OCI-LY7 (cell line): ENCODE data around the gene ZNF518A. TPM values are rescaled to one million over a fixed set of nuclear protein-coding genes. Genes with fewer than 3 reads are reported as not detected.
A peak's percentile ranks its signal among the peaks of the same experiment; 100 is the strongest.

Experiments used
- Bru-seq: library from RNA; stranded (reverse); fragments of 400-500 nt; gene quantifications from one replicate; lab custom pipeline; 2021; lab: Mats Ljungman, UMichigan
- BruChase-seq, 2 experiments: library from RNA; stranded (reverse); fragments of 400-500 nt; gene quantifications; one replicate each; lab custom pipeline; 2021; lab: Mats Ljungman, UMichigan
- BruUV-seq: library from RNA; stranded (reverse); fragments of 400-500 nt; replicated peaks from 2 replicates; lab custom pipeline; 2021; lab: Mats Ljungman, UMichigan
- CTCF ChIA-PET: fragments of 300-600 bp; sonication (Branson Sonifier 250); formaldehyde crosslinking; loops from one replicate; lab custom pipeline; 2022; ENCODE audit warnings: antibody characterized with exemption; ENCODE audit not compliant: unreplicated experiment; lab: Charles Lee
- POLR2A ChIA-PET: fragments of 300-600 bp; sonication (Branson Sonifier 250); formaldehyde crosslinking; loops from one replicate; lab custom pipeline; 2022; ENCODE audit warnings: antibody characterized with exemption; lab: Charles Lee
- DNase-seq: peaks from one replicate; pipeline ENCODE4 v3.0.0-alpha.2; 2015; ENCODE audit warnings: low spot score
- H2AFZ ChIP-seq: fragments of 200-600 bp; sonication (generic), shearing (Covaris generic); 2 replicates; pipeline ENCODE4 v1.6.1; 2014; ENCODE audit warnings: mild to moderate bottlenecking, antibody characterized with exemption, low read length, moderate library complexity
- H3K27ac ChIP-seq: fragments of 200-600 bp; sonication (generic); 2 replicates; pipeline ENCODE4 v1.5.1; 2014; ENCODE audit warnings: mixed run types, low read depth, mild to moderate bottlenecking, moderate library complexity, low read length, inconsistent platforms; ENCODE audit not compliant: poor library complexity, severe bottlenecking
- H3K36me3 ChIP-seq: fragments of 200-600 bp; sonication (generic); 2 replicates; pipeline ENCODE4 v1.6.1; 2014; ENCODE audit warnings: mild to moderate bottlenecking, antibody characterized with exemption, low read length, moderate library complexity, mixed read lengths; ENCODE audit not compliant: insufficient read depth
- H3K4me1 ChIP-seq: fragments of 200-600 bp; sonication (generic); 2 replicates; pipeline ENCODE4 v1.5.1; 2014; ENCODE audit warnings: mild to moderate bottlenecking, low read length; ENCODE audit not compliant: insufficient read depth, poor library complexity, severe bottlenecking
- H3K4me2 ChIP-seq: fragments of 200-600 bp; sonication (generic); 2 replicates; pipeline ENCODE4 v1.6.1; 2014; ENCODE audit warnings: mild to moderate bottlenecking, low read length
- H3K4me3 ChIP-seq: fragments of 200-600 bp; sonication (generic); 2 replicates; pipeline ENCODE4 v1.5.1; 2014; ENCODE audit warnings: mild to moderate bottlenecking, low read depth, low read length; ENCODE audit not compliant: poor library complexity, severe bottlenecking
- H3K79me2 ChIP-seq: fragments of 200-600 bp; sonication (generic); 2 replicates; pipeline ENCODE4 v1.6.1; 2016; ENCODE audit warnings: low read depth, mild to moderate bottlenecking, low read length, moderate library complexity, mixed read lengths; ENCODE audit not compliant: insufficient read depth
- H3K9me2 ChIP-seq: fragments of 200-600 bp; sonication (generic); 2 replicates; pipeline ENCODE4 v1.6.1; 2016; ENCODE audit warnings: mild to moderate bottlenecking, low read length, mixed read lengths; ENCODE audit not compliant: insufficient read depth
- H3K9me3 ChIP-seq: fragments of 200-600 bp; sonication (generic); 2 replicates; pipeline ENCODE4 v1.6.1; 2014; ENCODE audit warnings: mild to moderate bottlenecking, mixed run types, low read length, mixed read lengths
- H4K20me1 ChIP-seq: fragments of 200-600 bp; sonication (generic); 2 replicates; pipeline ENCODE4 v1.6.1; 2014; ENCODE audit warnings: mild to moderate bottlenecking, antibody characterized with exemption, low read length, moderate library complexity, mixed read lengths; ENCODE audit not compliant: insufficient read depth
- EZH2phosphoT487 ChIP-seq: fragments of 200-600 bp; sonication (generic); IDR thresholded peaks from 2 replicates; pipeline ENCODE4 v1.6.1; 2018; ENCODE audit warnings: low read depth, borderline replicate concordance, mild to moderate bottlenecking, mixed run types, antibody characterized with exemption, low read length, moderate library complexity, mixed read lengths
- intact Hi-C: fragments of 100-400 bp; cut with micrococcal nuclease; formaldehyde crosslinking; loops from one replicate; pipeline ENCODE4 v1.10.0; 2022; ENCODE audit not compliant: unreplicated experiment
- long read RNA-seq: library from polyadenylated mRNA; stranded (forward); transcript quantifications from one replicate; pipeline ENCODE4 v2.0.0, GENCODE V29; 2022
- total RNA-seq, 2 experiments: library from RNA; depleted of rRNA in 1 of 2; stranded (reverse); fragments of >200 nt in 1 of 2; shearing (Covaris generic) in 1 of 2; gene quantifications; 2 replicates each; pipeline ENCODE4 v1.2.3, GENCODE V29; 2014 to 2022
- TF ChIP-seq, protein P1 (sequence below): fragments of 200-600 bp; sonication (generic); conservative IDR thresholded peaks from 2 replicates; pipeline ENCODE4 v1.5.1; 2014; ENCODE audit warnings: mild to moderate bottlenecking, antibody characterized with exemption, low read length, moderate library complexity, mixed read lengths

The ZNF518A gene
- total RNA-seq (2014; rRNA removed; shearing (Covaris generic)) (19.0 and 19.4 TPM in 2 replicates), total RNA-seq (2022) (19.7 and 24.7 TPM in 2 replicates), Bru-seq, nascent RNA (percentile 85 among the genes with signal in this experiment), BruChase-seq, experiment 1, labeled RNA remaining after a 6-hour chase (percentile 93 among the genes with signal in this experiment), BruChase-seq, experiment 2, labeled RNA remaining after a 2-hour chase (percentile 97 among the genes with signal in this experiment)
- long read RNA-seq, partial matches to known transcripts, result 2 of 31 reads
- long read RNA-seq, other reads (novel, unspliced or antisense), result 29 of 31 reads

DNA sequence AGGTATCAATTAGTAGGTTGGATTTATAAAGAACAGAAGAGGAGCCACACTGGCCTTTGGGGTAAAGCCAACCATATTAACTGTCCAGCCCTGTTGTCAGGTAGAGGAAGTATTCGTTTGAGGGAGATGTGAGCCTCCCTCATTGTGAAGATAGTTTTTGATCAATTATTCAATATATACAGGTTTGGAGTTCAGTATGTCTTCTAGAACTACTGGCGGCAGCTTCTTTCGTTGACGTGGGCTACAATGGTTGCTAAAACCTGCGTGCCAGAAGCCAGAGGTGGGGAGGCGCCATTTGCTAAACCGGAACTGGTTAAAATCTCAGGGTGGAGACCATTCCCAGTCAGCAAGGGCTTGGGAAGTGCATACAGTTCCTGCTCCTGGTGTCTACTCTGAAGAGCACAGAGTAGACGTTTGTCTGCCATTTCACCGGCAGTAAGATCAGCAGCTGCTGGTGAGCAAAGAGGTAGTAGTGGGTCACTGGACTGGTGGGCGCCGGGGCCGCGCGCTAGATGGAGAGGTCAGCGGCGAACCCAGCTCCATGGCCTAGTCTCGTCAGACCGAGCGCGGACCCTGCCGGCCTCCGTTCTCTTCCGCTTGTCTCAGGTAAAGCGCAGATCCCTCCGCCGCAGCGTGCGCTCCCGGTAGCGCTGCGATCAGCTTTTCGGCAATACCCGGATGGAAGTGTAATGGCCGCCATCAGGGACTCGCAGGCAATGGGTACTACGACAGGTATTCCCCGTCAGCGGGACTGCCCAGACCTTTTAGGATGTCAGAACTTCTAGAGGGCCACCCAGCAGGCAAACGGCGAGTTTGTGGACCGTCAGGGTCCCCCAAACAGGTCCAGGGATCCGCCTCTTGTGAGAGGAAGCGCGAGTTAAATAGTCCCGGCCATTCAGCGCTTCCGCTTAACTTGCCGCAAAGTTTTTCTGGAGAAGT, at the start of gene ZNF518A:
ZNF518A (plus strand) TSS at position 911 of the 939 bp plus-strand sequence. CDS start 26,026 bp downstream, outside the sequence.
- H3K4me3 ChIP-seq, result peak within 1 kb of the TSS; percentile 73
- no peaks in the 10 kb centered on the region for H4K20me1 ChIP-seq
- TSS peak; percentile 98 for BruUV-seq
- no peaks in the 10 kb centered on the region for H3K9me3 ChIP-seq
- peak within 1 kb of the TSS; percentile 82 for H3K4me2 ChIP-seq
- TF ChIP-seq, protein P1, sequence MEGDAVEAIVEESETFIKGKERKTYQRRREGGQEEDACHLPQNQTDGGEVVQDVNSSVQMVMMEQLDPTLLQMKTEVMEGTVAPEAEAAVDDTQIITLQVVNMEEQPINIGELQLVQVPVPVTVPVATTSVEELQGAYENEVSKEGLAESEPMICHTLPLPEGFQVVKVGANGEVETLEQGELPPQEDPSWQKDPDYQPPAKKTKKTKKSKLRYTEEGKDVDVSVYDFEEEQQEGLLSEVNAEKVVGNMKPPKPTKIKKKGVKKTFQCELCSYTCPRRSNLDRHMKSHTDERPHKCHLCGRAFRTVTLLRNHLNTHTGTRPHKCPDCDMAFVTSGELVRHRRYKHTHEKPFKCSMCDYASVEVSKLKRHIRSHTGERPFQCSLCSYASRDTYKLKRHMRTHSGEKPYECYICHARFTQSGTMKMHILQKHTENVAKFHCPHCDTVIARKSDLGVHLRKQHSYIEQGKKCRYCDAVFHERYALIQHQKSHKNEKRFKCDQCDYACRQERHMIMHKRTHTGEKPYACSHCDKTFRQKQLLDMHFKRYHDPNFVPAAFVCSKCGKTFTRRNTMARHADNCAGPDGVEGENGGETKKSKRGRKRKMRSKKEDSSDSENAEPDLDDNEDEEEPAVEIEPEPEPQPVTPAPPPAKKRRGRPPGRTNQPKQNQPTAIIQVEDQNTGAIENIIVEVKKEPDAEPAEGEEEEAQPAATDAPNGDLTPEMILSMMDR, result no peak
- TF ChIP-seq EZH2phosphoT487, result no peak
- intact Hi-C loops, result loop anchor here (1.0 to 5.0 kb wide), 3 partner anchors 39 to 163 kb away; no protein-coding TSS in a partner anchor
- peaks cover 26% of the 10 kb centered on the region; the same call in 1 of the 2 replicates for H3K79me2 ChIP-seq
- CTCF ChIA-PET, result no interaction called here
- peak within 1 kb of the TSS; percentile 92 for H3K27ac ChIP-seq
- H3K4me1 ChIP-seq, result peaks cover 34% of the 10 kb centered on the region
- peak within 1 kb of the TSS; percentile 91 for H2AFZ ChIP-seq
- H3K36me3 ChIP-seq, result peaks cover 21% of the 10 kb centered on the region
- POLR2A ChIA-PET, result interaction anchor here (0.6 to 2.3 kb wide), 9 partner anchors 10 to 265 kb away, joined by 3 to 32 read pairs (median 4); no protein-coding TSS in a partner anchor
- DNase-seq, result peak; percentile 99
- no peaks in the 10 kb centered on the region for H3K9me2 ChIP-seq

DNA sequence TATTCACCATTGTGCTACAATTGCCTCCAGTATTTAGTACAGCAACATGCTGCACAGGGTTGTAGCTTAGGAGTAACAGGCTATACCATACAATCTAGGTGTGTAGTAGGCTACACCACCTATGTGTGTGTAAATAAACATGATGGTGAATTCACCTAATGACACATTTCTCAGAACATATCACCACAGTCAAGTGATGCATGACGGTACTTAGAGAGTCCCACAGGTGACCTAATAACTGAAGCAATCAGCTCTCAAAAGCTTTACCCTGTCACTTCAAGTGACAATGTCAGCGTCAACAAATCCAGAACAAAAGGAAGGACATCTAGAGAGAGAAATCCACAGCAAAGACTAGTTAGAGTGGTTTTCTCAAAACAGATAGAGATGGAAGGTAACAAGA, 47.9 kb upstream of the ZNF518A start:
- H3K27ac ChIP-seq, result no peak overlapping the region
- no peak overlapping the region for H2AFZ ChIP-seq
- no peak for DNase-seq
- CTCF ChIA-PET, result no interaction called here
- intact Hi-C loops, result no loop called here
- no peak for TF ChIP-seq EZH2phosphoT487
- TF ChIP-seq, protein P1, result no peak
- no peaks in the 10 kb centered on the region for H3K4me1 ChIP-seq
- no TSS peak for BruUV-seq
- H4K20me1 ChIP-seq, result no peaks in the 10 kb centered on the region
- no peak overlapping the region for H3K4me2 ChIP-seq
- no peak overlapping the region for H3K4me3 ChIP-seq
- POLR2A ChIA-PET, result no interaction called here
- H3K36me3 ChIP-seq, result no peaks in the 10 kb centered on the region; the same call in 1 of the 2 replicates
- H3K9me3 ChIP-seq, result no peaks in the 10 kb centered on the region
- H3K79me2 ChIP-seq, result no peaks in the 10 kb centered on the region
- H3K9me2 ChIP-seq, result no peaks in the 10 kb centered on the region
